K562 (cell line): ENCODE results near the gene RINL. TPM values are rescaled to one million over a fixed set of nuclear protein-coding genes. Genes with fewer than 3 reads are reported as not detected.

Source experiments
- ATAC-seq: fragments of 200-7000 bp; cut with Tn5 transposase; 3 replicates; pipeline ENCODE4 v1.9.1; 2020; ENCODE audit warnings: moderate library complexity
- BruUV-seq: library from RNA; stranded (reverse); fragments of 400-500 nt; replicated peaks from 2 replicates; lab custom pipeline; 2021; lab: Mats Ljungman, UMichigan
- CTCF ChIA-PET: fragments of 300-600 bp; formaldehyde crosslinking; extraction: SDS; loops from one replicate; lab custom pipeline; 2021; ENCODE audit warnings: low intra/inter-chr PET ratio; lab: Yijun Ruan, JAX
- POLR2A ChIA-PET: fragments of 300-600, 350-650 bp; sonication (Branson Sonifier 250); formaldehyde crosslinking; extraction: SDS; loops from one replicate; lab custom pipeline; 2021; ENCODE audit warnings: antibody characterized with exemption, inconsistent platforms; lab: Yijun Ruan, JAX
- DNase-seq, 4 experiments: peaks; one replicate each; pipeline versions ENCODE4 v3.0.0 to v3.0.0-alpha.2; 2011 to 2018; ENCODE audit warnings: low spot score in 3 of 4, mixed read lengths in 3 of 4; ENCODE audit errors: extremely low read depth in 1 of 4
- FAIRE-seq: peaks from 2 replicates; lab custom pipeline; 2011; peaks lifted over from hg19 to GRCh38; lab: Jason Lieb, UNC
- H2AFZ ChIP-seq: 2 replicates; pipeline ENCODE4 v1.6.0; 2011; ENCODE audit warnings: low read depth, low read length, control low read depth, inconsistent platforms
- H3K27ac ChIP-seq: fragments of 200-600 bp; 3 replicates; pipeline ENCODE4 v1.8.0; 2011; ENCODE audit warnings: low read depth, mild to moderate bottlenecking, control low read depth, inconsistent platforms, low read length, moderate library complexity, mixed read lengths; ENCODE audit errors: extremely low read depth
- H3K27me3 ChIP-seq, 2 experiments: fragments of 300-600 bp in 1 of 2; 2 replicates in 1 of 2; 3 replicates in 1 of 2; pipeline versions ENCODE4 v1.6.0 to v1.8.0; 2011; ENCODE audit warnings: inconsistent platforms in 2 of 2, low read length in 2 of 2, mild to moderate bottlenecking in 1 of 2, mixed read lengths in 1 of 2, moderate library complexity in 1 of 2; ENCODE audit not compliant: control insufficient read depth in 2 of 2, insufficient read depth in 2 of 2
- H3K36me3 ChIP-seq: fragments of 300-600 bp; 3 replicates; pipeline ENCODE4 v1.8.0; 2011; ENCODE audit warnings: mild to moderate bottlenecking, low read length, inconsistent platforms; ENCODE audit not compliant: control insufficient read depth, insufficient read depth
- H3K4me1 ChIP-seq, 2 experiments: fragments of 200-600 bp in 1 of 2; replicated peaks in 1 of 2; 2 replicates in 1 of 2; 3 replicates in 1 of 2; pipeline versions ENCODE4 v1.5.1 to v1.8.0; 2011; ENCODE audit warnings: inconsistent platforms in 2 of 2, low read length in 2 of 2, mild to moderate bottlenecking in 1 of 2, mixed read lengths in 1 of 2, moderate library complexity in 1 of 2; ENCODE audit not compliant: control insufficient read depth in 2 of 2, insufficient read depth in 2 of 2
- H3K4me2 ChIP-seq: 2 replicates; pipeline ENCODE4 v1.6.1; 2011; ENCODE audit warnings: low read length, control low read depth, inconsistent platforms, mixed read lengths; ENCODE audit not compliant: insufficient read depth
- H3K4me3 ChIP-seq: fragments of 200-600 bp; sonication (generic), shearing (Covaris generic); 2 replicates; pipeline ENCODE4 v1.5.1; 2016; ENCODE audit warnings: control low read depth, inconsistent platforms
- H3K79me2 ChIP-seq: fragments of 200-600 bp; 3 replicates; pipeline ENCODE4 v1.8.0; 2011; ENCODE audit warnings: low read length, inconsistent platforms; ENCODE audit not compliant: control insufficient read depth, insufficient read depth
- H3K9ac ChIP-seq, 2 experiments: 2 replicates each; pipeline versions ENCODE4 v1.6.0 to v1.6.1; 2011; ENCODE audit warnings: low read depth in 2 of 2, low read length in 2 of 2, control low read depth in 1 of 2, inconsistent platforms in 1 of 2, mild to moderate bottlenecking in 1 of 2, mixed read lengths in 1 of 2; ENCODE audit not compliant: insufficient read depth in 1 of 2
- H3K9me1 ChIP-seq: one replicate; pipeline ENCODE4 v1.6.0; 2011; ENCODE audit warnings: inconsistent platforms, mild to moderate bottlenecking, low read length, moderate library complexity; ENCODE audit not compliant: control insufficient read depth, insufficient read depth
- H3K9me3 ChIP-seq: replicated peaks from 2 replicates; pipeline ENCODE4 v1.5.1; 2011; ENCODE audit warnings: low read depth, low read length, inconsistent platforms; ENCODE audit not compliant: control insufficient read depth, insufficient read depth
- H4K20me1 ChIP-seq: replicated peaks from 2 replicates; pipeline ENCODE4 v1.6.1; 2011; ENCODE audit warnings: low read length, inconsistent platforms, mixed read lengths; ENCODE audit not compliant: control insufficient read depth, insufficient read depth
- ARNT ChIP-seq, 2 experiments: fragments of 450-650 bp; IDR thresholded peaks; 2 replicates each; pipeline ENCODE4 v1.6.1; 2016; ENCODE audit warnings: mild to moderate bottlenecking in 1 of 2
- ATF7 ChIP-seq: fragments of 450-650 bp; IDR thresholded peaks from 2 replicates; pipeline ENCODE4 v1.7.1; 2014; ENCODE audit warnings: mild to moderate bottlenecking, moderate library complexity
- CREM ChIP-seq: IDR thresholded peaks from 2 replicates; pipeline ENCODE4 v1.6.1; 2014; ENCODE audit warnings: antibody characterized with exemption, low read depth
- MED1 ChIP-seq: sonication (generic); formaldehyde crosslinking; IDR thresholded peaks from 2 replicates; pipeline ENCODE4 v1.8.1; 2023; ENCODE audit warnings: missing genetic modification reagents, borderline replicate concordance
- SIN3B ChIP-seq: fragments of 450-650 bp; IDR thresholded peaks from 2 replicates; pipeline ENCODE4 v1.6.1; 2017; ENCODE audit warnings: low read depth, mild to moderate bottlenecking, moderate library complexity
- SMARCA5 ChIP-seq: fragments of 450-650 bp; IDR thresholded peaks from 2 replicates; pipeline ENCODE4 v1.6.1; 2016
- SMARCE1 ChIP-seq: fragments of 450-650 bp; IDR thresholded peaks from 2 replicates; pipeline ENCODE4 v1.7.1; 2016; ENCODE audit warnings: mild to moderate bottlenecking
- ZBTB1 ChIP-seq: sonication (generic); formaldehyde crosslinking; IDR thresholded peaks from 2 replicates; pipeline ENCODE4 v1.8.1; 2023; ENCODE audit warnings: missing genetic modification reagents, low read depth, mild to moderate bottlenecking, borderline replicate concordance
- ZBTB17 ChIP-seq: fragments of 450-650 bp; formaldehyde crosslinking; IDR thresholded peaks from 2 replicates; pipeline ENCODE4 v1.4.0; 2020; ENCODE audit warnings: mild to moderate bottlenecking
- WGBS: fragments of 100-300 bp; shearing (Covaris generic); methylation state at CpG from one replicate; pipeline ENCODE4 v1.1.6; 2016; ENCODE audit warnings: low coverage, mixed read lengths; ENCODE audit not compliant: insufficient coverage; ENCODE audit errors: missing lambda C conversion rate; 5-methylcytosine and 5-hydroxymethylcytosine counted together
- in situ Hi-C: fragments of 300-500 bp; cut with MboI; formaldehyde crosslinking; loops from 4 replicates; pipeline ENCODE4 v1.15.0; 2018; ENCODE audit warnings: inconsistent platforms, mixed read lengths
- intact Hi-C: fragments of 100-400 bp; cut with micrococcal nuclease; formaldehyde crosslinking; loops from 2 replicates; pipeline ENCODE4 v1.14.2; 2022
- polyA plus RNA-seq, 8 experiments: library from polyadenylated mRNA; depleted of rRNA in 4 of 8; stranded (reverse) in 5 of 8; unstranded in 3 of 8; fragments of >200 nt; fragmentation: Nextera tagmentation in 2 of 8; fragmentation: Illumina TruSeq in 1 of 8; extraction: Ambion mirVana in 2 of 8; extraction: Trizol in 1 of 8; gene quantifications; 2 replicates each; pipeline versions ENCODE4 v1.2.1 to v1.2.3, GENCODE V29; 2011 to 2014; ENCODE audit warnings: inconsistent platforms in 1 of 8, missing spikeins in 1 of 8
- total RNA-seq, 7 experiments: library from RNA; depleted of rRNA in 6 of 7; stranded (reverse); fragments of >200 nt in 6 of 7; fragmentation: Illumina TruSeq in 2 of 7; extraction: Trizol in 2 of 7; gene quantifications; 2 replicates each; pipeline versions ENCODE4 v1.2.1 to v1.2.3, GENCODE V29; 2011 to 2021; ENCODE audit warnings: low replicate concordance in 1 of 7
- TF ChIP-seq, protein P1 (sequence below): fragments of 450-650 bp; conservative IDR thresholded peaks from 2 replicates; pipeline ENCODE4 v1.6.1; 2016; ENCODE audit warnings: missing genetic modification characterization, low read depth, mild to moderate bottlenecking, missing compliant biosample characterization, moderate library complexity
- TF ChIP-seq, protein P2 (sequence below): fragments of 450-650 bp; formaldehyde crosslinking; conservative IDR thresholded peaks from 2 replicates; pipeline ENCODE4 v1.4.0; 2022; ENCODE audit warnings: mild to moderate bottlenecking, missing genetic modification characterization
- TF ChIP-seq, protein P3 (sequence below), 2 experiments: IDR thresholded peaks in 1 of 2; conservative IDR thresholded peaks in 1 of 2; 2 replicates each; pipeline ENCODE4 v1.6.1; 2016; ENCODE audit warnings: low read depth in 2 of 2, mild to moderate bottlenecking in 1 of 2, missing compliant biosample characterization in 1 of 2, missing genetic modification characterization in 1 of 2, moderate library complexity in 1 of 2
- TF ChIP-seq, protein P4 (sequence below), 2 experiments: fragments of 450-650 bp in 1 of 2; IDR thresholded peaks; 2 replicates each; pipeline ENCODE4 v1.6.1; 2011 to 2017; ENCODE audit warnings: low read depth in 2 of 2, antibody characterized with exemption in 1 of 2, borderline replicate concordance in 1 of 2, low read length in 1 of 2, mild to moderate bottlenecking in 1 of 2, mixed read lengths in 1 of 2; ENCODE audit not compliant: control insufficient read depth in 1 of 2

Gene RINL
- total and polyA plus RNA-seq, 9 of the 15 experiments (the other 6 are each of a cell fraction or from before 2014, with no cell fraction given) = 0.82 to 10.9 (median 4.9) TPM

DNA sequence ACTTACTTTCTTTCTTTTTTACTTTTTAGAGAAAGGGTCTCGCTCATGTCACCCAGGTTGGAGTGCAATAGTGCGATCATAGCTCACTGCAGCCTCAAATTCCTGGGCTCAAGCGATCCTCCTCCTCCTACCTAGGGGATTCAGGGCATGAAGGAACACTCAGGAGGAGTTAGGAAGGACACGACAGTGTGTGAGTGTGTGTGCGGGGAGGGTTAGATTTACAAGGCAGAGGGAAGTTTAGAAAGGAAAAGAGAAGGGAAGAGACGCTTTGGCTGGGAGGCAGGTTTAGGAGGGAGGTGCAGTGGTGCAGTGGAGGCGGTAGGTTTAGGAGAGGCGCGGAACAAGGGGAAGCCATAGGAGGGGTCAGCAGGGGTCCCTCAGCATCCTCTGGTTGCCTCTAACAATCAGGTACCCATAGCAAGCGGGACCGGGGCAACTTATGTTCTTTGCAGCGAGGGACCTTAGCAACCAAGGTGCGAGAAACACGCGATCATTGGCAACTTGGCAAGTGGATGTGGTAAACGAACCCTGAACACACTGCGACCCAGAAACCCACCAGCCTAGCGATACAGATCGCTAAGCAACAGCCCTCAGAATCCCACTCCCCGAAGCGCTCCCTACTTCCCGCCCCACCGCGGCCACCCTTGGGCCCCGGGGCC, 20.8 kb upstream of the RINL start:
- no peaks in the 10 kb centered on the region for H3K9me3 ChIP-seq
- peak overlapping the region; percentile 76 to 96 for H3K9ac ChIP-seq
- ATAC-seq (peak; percentile 3; the same call in 1 of the 3 replicates), DNase-seq (no peak), FAIRE-seq (no peak)
- WGBS = 7% methylated on average over 20 of the region's 25 CpGs
- ChIA-PET CTCF (no interaction called here), POLR2A (no interaction called here)
- no peaks in the 10 kb centered on the region for H3K27me3 ChIP-seq
- peaks cover 11 to 28% of the 10 kb centered on the region in 2 experiments for H3K4me1 ChIP-seq
- H3K79me2 ChIP-seq = peaks cover 30% of the 10 kb centered on the region
- H4K20me1 ChIP-seq = no peaks in the 10 kb centered on the region
- intact Hi-C loops = loop anchor here (1.0 kb wide), 1 partner anchor 31 kb away; the partner anchor contains the start of genes MRPS12 and SARS2
- H3K27ac ChIP-seq = peak overlapping the region; percentile 66
- in situ Hi-C loops = no loop called here
- H3K9me1 ChIP-seq = no peaks in the 10 kb centered on the region
- no peaks in the 10 kb centered on the region for H3K36me3 ChIP-seq
- TSS peak; percentile 53 for BruUV-seq
- H2AFZ ChIP-seq = peak overlapping the region; percentile 85
- H3K4me3 ChIP-seq = peak overlapping the region; percentile 85
- H3K4me2 ChIP-seq = peak overlapping the region; percentile 85
- TF ChIP-seq, protein P1, sequence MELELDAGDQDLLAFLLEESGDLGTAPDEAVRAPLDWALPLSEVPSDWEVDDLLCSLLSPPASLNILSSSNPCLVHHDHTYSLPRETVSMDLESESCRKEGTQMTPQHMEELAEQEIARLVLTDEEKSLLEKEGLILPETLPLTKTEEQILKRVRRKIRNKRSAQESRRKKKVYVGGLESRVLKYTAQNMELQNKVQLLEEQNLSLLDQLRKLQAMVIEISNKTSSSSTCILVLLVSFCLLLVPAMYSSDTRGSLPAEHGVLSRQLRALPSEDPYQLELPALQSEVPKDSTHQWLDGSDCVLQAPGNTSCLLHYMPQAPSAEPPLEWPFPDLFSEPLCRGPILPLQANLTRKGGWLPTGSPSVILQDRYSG (tag) = no peak
- no peak for TF ChIP-seq MED1 (CRISPR knock-in tag)
- no peak for TF ChIP-seq ARNT (IDR thresholded peaks at IDR 0.05)
- no peak for TF ChIP-seq ZBTB17 (CRISPR knock-in tag)
- no peak for TF ChIP-seq ZBTB1 (CRISPR knock-in tag)
- TF ChIP-seq SMARCE1 = 0 out of 2 replicates have a peak, but pooled peaks have one; percentile 24
- no peak for TF ChIP-seq ATF7
- TF ChIP-seq, protein P2, sequence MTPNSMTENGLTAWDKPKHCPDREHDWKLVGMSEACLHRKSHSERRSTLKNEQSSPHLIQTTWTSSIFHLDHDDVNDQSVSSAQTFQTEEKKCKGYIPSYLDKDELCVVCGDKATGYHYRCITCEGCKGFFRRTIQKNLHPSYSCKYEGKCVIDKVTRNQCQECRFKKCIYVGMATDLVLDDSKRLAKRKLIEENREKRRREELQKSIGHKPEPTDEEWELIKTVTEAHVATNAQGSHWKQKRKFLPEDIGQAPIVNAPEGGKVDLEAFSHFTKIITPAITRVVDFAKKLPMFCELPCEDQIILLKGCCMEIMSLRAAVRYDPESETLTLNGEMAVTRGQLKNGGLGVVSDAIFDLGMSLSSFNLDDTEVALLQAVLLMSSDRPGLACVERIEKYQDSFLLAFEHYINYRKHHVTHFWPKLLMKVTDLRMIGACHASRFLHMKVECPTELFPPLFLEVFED (CRISPR knock-in tag) = no peak
- TF ChIP-seq SMARCA5 = no peak
- no peak for TF ChIP-seq SIN3B
- TF ChIP-seq, protein P3, sequence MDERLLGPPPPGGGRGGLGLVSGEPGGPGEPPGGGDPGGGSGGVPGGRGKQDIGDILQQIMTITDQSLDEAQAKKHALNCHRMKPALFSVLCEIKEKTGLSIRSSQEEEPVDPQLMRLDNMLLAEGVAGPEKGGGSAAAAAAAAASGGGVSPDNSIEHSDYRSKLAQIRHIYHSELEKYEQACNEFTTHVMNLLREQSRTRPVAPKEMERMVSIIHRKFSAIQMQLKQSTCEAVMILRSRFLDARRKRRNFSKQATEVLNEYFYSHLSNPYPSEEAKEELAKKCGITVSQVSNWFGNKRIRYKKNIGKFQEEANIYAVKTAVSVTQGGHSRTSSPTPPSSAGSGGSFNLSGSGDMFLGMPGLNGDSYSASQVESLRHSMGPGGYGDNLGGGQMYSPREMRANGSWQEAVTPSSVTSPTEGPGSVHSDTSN (CRISPR knock-in tag; IDR thresholded peaks at IDR 0.05; ENCODE audit: low read depth) = no peak
- TF ChIP-seq, protein P3 (tag; conservative IDR thresholded peaks at IDR 0.05; ENCODE audit: low read depth) = no peak
- TF ChIP-seq, protein P4, sequence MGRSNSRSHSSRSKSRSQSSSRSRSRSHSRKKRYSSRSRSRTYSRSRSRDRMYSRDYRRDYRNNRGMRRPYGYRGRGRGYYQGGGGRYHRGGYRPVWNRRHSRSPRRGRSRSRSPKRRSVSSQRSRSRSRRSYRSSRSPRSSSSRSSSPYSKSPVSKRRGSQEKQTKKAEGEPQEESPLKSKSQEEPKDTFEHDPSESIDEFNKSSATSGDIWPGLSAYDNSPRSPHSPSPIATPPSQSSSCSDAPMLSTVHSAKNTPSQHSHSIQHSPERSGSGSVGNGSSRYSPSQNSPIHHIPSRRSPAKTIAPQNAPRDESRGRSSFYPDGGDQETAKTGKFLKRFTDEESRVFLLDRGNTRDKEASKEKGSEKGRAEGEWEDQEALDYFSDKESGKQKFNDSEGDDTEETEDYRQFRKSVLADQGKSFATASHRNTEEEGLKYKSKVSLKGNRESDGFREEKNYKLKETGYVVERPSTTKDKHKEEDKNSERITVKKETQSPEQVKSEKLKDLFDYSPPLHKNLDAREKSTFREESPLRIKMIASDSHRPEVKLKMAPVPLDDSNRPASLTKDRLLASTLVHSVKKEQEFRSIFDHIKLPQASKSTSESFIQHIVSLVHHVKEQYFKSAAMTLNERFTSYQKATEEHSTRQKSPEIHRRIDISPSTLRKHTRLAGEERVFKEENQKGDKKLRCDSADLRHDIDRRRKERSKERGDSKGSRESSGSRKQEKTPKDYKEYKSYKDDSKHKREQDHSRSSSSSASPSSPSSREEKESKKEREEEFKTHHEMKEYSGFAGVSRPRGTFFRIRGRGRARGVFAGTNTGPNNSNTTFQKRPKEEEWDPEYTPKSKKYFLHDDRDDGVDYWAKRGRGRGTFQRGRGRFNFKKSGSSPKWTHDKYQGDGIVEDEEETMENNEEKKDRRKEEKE (IDR thresholded peaks at IDR 0.05; ENCODE audit: borderline replicate concordance in 1 of 2, control insufficient read depth in 1 of 2, low read depth in 2 of 2, low read length in 1 of 2) = no peak
- no peak for TF ChIP-seq CREM
